NCI-H2227 treated with DMSO at 0.1 percent for 48 hours (cell line): ENCODE measurements around the gene WNT2B.
A peak's percentile ranks its signal among the peaks of the same experiment; 100 is the strongest.

Source experiments
- DNase-seq: peaks from one replicate; lab custom pipeline; 2025; lab: John Stamatoyannopoulos, UW

WNT2B gene

GRCh38 chr1:112504661-112505399 lies 3.9 kb upstream of the WNT2B start:
- no peak for DNase-seq

- DNase-seq = no peak
Observed at GRCh38 chr1:112505400-112505785, 3.4 kb upstream of the WNT2B start.

GRCh38 chr1:112505878-112506277 lies 2.9 kb upstream of the WNT2B start:
- DNase-seq = no peak

DNA sequence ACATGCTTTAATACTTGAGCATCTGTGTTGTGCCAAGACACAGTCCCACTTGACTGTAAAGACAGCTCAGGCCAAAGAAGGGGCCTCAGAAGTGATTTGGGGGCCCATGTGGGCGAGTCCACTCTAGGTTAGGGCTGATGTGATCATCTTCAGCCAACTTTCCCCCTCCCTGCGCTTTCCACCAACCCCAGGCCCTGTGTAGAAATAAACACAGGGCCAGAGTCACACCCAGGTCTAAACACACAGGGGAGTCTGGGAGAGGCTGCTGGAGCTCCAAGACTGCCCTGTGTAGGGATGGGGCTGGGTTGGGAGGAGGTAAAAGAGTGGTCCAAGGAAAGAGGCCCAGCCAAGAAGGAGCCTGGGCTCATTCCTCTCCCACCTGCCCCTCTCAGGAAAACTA lies 2.5 kb upstream of the WNT2B start:
- no peak for DNase-seq

GRCh38 chr1:112506731-112507130 lies 2.0 kb upstream of the WNT2B start:
- no peak for DNase-seq

GRCh38 chr1:112507336-112507735 lies 1.4 kb upstream of the WNT2B start:
- DNase-seq = no peak

DNA sequence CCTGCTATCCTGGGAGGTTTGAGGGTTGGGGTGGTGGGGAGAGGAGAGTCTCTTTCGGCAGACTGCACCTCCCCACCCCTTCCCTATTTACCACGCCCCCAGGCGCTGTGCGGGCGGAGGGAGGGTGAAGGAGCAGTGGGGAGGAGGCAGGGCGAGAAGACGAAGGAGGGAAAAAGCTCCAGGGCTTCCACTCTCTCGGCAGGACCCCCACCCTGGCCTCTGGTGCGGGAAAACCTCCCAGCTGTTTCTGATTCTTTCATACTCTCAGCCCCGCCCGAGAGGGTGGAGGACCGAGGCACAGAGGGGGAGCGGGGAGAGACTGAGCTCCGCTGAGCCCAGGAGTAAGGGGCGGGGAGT lies 866 bp upstream of the WNT2B start:
- DNase-seq = no peak

GRCh38 chr1:112509005-112509659 lies 367 bp downstream of the WNT2B start:
- no peak for DNase-seq

GRCh38 chr1:112509660-112510178 lies 954 bp downstream of the WNT2B start:
- DNase-seq = no peak

DNA sequence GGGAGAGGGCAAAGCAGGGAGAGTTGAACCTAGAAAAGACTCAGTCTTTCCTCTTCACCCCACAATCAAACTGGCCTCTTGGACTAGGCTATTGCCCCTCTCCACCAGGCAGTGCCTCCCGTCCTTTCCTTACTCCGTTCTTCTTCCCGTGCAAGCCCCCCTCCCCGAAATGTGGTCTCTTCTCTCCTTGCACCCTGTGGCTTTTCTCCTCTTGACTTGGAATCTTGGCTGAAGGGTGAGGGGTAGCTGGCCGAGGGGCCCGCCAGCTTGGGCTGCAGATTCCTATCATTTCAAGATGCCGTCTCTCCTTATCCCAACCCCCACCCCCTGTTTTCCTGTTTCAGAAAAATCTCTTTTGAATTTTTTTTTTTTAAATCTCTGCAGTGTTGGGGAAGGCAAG lies 1.6 kb downstream of the WNT2B start:
- no peak for DNase-seq

GRCh38 chr1:112511897-112512296 lies 3.1 kb downstream of the WNT2B start:
- no peak for DNase-seq

DNA sequence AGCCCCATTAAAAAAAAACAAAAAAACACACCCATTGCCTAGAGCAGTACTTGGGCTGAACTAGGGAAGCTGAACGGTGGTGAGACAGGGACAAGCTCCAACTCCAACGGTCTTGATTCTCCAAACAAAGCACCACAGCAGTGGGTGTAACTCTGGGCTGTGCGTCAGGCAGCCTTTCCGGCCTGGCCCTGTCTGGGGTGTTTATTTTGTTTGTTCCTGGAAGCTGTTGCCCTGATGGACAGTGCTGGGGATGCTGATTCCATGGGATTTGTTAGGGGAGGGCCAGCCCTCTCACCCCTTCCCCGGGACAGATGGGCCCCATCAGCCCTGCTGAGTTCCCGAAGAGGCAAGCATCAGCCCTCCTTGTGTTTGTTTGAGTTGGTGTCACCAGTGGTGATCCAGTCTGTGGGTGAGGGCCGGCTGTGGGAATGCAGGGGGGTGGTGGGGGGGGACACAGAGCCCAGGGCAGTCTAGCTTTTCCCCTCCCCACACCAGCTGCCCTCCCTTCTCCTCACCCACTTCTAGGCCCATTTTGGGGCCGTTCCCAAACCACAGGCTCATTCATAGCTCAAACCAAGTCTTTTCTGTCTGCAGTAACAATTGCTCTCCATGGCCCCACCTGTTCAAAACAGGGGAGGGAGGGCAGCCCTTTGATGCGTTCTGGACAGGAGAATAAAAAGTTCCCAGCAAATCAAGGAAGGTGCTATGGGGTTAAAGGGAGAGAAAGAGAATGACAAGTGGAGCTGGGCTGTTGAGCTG lies 4.5 kb downstream of the WNT2B start:
- no peak for DNase-seq

DNA sequence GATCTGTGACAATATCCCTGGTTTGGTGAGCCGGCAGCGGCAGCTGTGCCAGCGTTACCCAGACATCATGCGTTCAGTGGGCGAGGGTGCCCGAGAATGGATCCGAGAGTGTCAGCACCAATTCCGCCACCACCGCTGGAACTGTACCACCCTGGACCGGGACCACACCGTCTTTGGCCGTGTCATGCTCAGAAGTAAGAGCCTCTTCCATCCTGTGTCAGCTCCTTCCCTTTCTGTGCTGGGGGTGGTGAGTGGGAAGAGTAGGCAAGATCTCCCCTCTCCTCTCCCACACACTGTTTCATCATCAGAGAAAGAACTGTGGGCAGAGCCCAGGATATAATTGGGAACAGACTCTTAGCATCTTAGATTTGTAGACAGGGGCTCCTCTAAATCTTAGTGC lies 6.1 kb downstream of the WNT2B start:
- no peak for DNase-seq

DNA sequence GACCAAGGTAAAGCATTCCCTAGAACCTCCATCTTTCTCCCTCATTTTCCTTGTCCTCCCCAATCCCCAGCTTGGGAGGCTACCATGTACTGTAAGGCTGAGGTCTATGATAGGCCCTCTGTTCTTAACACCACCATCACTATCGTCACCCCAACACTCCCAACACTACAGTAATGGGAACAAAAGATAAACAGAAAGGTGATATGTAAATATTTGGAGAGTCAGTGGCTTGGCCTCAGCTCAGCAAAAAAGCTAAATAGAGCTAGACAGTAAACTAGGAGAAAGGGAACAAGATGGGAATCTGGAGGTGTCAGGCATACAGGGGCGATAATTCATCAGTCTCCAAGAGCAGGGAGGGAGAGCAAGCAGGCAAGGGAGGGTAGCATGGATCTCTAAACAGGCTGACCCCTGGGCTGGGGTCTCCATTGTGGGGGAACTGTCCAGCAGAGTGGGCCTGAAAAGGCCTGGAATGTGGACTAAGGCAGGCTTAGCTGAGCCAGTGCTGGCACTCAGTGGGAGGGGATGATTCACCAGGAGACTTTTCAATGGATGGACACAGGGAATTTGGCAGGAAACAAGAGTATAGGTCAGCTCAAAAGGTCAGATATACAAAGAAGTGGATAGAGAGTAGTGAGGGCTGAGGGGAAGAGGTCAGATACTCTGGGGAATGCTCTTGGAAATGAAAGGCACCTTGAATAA lies 6.7 kb downstream of the WNT2B start:
- no peak for DNase-seq

- no peak for DNase-seq
Observed at GRCh38 chr1:112516141-112516540, 7.4 kb downstream of the WNT2B start.

GRCh38 chr1:112517231-112517630 lies 8.5 kb downstream of the WNT2B start:
- DNase-seq = no peak

DNA sequence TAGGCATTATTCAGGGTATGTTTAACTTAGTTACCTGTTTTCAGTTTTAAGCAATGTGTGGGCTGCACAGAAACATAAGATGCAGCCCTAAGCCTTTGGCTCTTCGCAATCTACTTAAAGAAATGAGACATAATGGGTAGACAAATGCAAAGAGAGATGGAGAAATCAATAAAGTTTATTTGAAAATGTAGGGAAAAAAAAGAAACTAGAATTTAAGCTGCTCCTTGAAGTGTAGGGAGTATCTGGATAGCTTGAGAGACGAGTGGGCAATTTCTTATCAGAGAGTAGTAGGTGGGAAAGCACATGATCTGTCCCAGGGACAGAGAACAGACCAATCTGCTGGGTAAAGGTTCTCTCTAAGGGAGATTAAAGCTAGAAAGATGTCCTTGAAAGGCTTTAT lies 8.9 kb downstream of the WNT2B start:
- no peak for DNase-seq

DNA sequence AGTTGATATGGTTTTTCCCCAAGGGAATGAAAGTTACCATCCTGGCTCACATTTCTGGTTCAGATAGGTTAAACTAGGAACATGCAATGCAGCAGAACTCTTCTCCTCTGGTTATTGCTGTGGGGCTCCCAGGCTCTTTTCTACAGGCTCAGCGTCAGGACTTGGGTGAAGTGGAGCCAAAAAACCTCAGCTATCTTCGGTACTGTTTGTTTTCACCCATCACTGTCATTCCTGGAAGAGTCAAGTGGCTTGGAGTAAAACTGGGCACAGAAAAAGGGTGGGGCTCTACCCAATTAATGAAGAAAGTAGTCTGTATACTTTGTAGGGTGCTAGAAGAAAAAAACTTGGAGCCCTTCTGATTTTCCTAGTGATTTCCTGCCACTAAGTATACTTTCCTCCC lies 9.4 kb downstream of the WNT2B start:
- no peak for DNase-seq

- DNase-seq = no peak
Observed at GRCh38 chr1:112520166-112520565, 11.4 kb downstream of the WNT2B start.

DNA sequence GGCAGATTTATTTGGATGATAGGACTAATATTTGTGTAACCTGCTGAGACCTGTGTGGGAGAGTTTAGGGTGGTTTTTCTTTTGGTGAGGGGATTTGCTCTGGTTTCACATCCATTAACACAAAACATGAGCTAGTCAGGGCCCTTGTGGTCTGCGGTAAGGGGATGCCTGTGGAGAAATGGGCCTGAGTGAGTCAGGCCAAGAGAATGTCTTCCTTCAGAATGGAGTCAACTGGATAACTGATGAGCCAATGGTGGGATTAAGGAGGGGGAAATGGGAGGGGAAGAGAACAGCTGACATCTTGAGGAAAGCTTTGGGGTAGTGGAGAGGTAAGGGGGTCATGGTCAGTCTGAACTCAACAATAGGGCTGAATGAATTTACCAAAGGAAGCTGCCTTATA lies 13.9 kb downstream of the WNT2B start:
- no peak for DNase-seq

- DNase-seq = no peak
Observed at GRCh38 chr1:112524251-112524650, 15.5 kb downstream of the WNT2B start.

- peak; percentile 63 for DNase-seq
Observed at GRCh38 chr1:112524986-112525385, 16.2 kb downstream of the WNT2B start.
